ENCODE measurements around the gene TSHZ1.

DNA sequence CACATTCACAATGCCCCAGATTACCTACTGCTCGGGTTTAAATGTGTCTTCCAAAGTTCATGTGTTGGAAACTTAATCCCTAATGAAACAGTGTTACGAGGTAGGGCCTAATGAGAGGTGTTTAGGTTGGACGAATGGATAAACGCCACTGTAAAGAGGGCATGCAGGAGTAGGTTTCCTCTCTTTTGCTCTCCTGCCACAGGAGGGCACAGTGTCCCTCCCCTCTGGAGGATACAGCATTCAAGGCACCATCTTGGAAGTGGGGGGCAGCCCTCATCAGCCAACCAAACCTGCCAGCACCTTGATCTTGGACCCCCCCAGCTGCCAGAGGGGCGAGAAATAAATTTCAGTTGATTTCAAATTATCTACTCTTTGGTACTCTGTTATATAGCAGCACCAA lies 103.5 kb downstream of the TSHZ1 start:
- no peak for TF ChIP-seq EP300 (IDR thresholded peaks at IDR 0.05)
- no peak for TF ChIP-seq BHLHE40 (IDR thresholded peaks at IDR 0.05; ENCODE audit: low read depth, low read length)
- no peak for TF ChIP-seq HDAC2 (IDR thresholded peaks at IDR 0.05)
- TF ChIP-seq, protein P1, sequence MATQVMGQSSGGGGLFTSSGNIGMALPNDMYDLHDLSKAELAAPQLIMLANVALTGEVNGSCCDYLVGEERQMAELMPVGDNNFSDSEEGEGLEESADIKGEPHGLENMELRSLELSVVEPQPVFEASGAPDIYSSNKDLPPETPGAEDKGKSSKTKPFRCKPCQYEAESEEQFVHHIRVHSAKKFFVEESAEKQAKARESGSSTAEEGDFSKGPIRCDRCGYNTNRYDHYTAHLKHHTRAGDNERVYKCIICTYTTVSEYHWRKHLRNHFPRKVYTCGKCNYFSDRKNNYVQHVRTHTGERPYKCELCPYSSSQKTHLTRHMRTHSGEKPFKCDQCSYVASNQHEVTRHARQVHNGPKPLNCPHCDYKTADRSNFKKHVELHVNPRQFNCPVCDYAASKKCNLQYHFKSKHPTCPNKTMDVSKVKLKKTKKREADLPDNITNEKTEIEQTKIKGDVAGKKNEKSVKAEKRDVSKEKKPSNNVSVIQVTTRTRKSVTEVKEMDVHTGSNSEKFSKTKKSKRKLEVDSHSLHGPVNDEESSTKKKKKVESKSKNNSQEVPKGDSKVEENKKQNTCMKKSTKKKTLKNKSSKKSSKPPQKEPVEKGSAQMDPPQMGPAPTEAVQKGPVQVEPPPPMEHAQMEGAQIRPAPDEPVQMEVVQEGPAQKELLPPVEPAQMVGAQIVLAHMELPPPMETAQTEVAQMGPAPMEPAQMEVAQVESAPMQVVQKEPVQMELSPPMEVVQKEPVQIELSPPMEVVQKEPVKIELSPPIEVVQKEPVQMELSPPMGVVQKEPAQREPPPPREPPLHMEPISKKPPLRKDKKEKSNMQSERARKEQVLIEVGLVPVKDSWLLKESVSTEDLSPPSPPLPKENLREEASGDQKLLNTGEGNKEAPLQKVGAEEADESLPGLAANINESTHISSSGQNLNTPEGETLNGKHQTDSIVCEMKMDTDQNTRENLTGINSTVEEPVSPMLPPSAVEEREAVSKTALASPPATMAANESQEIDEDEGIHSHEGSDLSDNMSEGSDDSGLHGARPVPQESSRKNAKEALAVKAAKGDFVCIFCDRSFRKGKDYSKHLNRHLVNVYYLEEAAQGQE (IDR thresholded peaks at IDR 0.05): no peak
